Loucy (cell line): ENCODE results near the gene TRMT44.

Source experiments
- H2AFZ ChIP-seq: fragments of 200-600 bp; sonication (generic); 2 replicates; pipeline ENCODE4 v1.6.0; 2016; ENCODE audit warnings: antibody characterized with exemption, mild to moderate bottlenecking, low read length, moderate library complexity
- H3F3A ChIP-seq: fragments of 200-600 bp; 2 replicates; pipeline ENCODE4 v1.6.0; 2016; ENCODE audit warnings: antibody characterized with exemption, low read depth, mild to moderate bottlenecking
- H3K27me3 ChIP-seq: fragments of 200-600 bp; sonication (generic); 2 replicates; pipeline ENCODE4 v1.6.1; 2014; ENCODE audit warnings: low read length, mild to moderate bottlenecking; ENCODE audit not compliant: insufficient read depth, poor library complexity, severe bottlenecking
- H3K36me3 ChIP-seq: fragments of 200-600 bp; sonication (generic); 2 replicates; pipeline ENCODE4 v1.6.1; 2016; ENCODE audit warnings: low read length; ENCODE audit not compliant: insufficient read depth
- H3K4me1 ChIP-seq: fragments of 200-600 bp; sonication (generic); 2 replicates; pipeline ENCODE4 v1.5.1; 2014; ENCODE audit warnings: low read length, mild to moderate bottlenecking; ENCODE audit not compliant: insufficient read depth, poor library complexity, severe bottlenecking
- H3K4me2 ChIP-seq: fragments of 200-600 bp; sonication (generic); 2 replicates; pipeline ENCODE4 v1.6.0; 2014; ENCODE audit warnings: antibody characterized with exemption, low read length, low read depth, mild to moderate bottlenecking; ENCODE audit not compliant: poor library complexity, severe bottlenecking
- H3K4me3 ChIP-seq: fragments of 200-600 bp; sonication (generic); 2 replicates; pipeline ENCODE4 v1.5.1; 2014; ENCODE audit warnings: low read length, mild to moderate bottlenecking, mixed read lengths; ENCODE audit not compliant: poor library complexity, severe bottlenecking
- H3K79me2 ChIP-seq: fragments of 200-600 bp; sonication (generic); 2 replicates; pipeline ENCODE4 v1.6.1; 2014; ENCODE audit warnings: low read length; ENCODE audit not compliant: insufficient read depth
- H3K9ac ChIP-seq: fragments of 200-600 bp; sonication (generic); 2 replicates; pipeline ENCODE4 v1.6.0; 2014; ENCODE audit warnings: mild to moderate bottlenecking, low read depth, low read length, moderate library complexity; ENCODE audit not compliant: poor library complexity, severe bottlenecking
- H3K9me2 ChIP-seq: fragments of 200-600 bp; sonication (generic); replicated peaks from 2 replicates; pipeline ENCODE4 v1.6.1; 2016; ENCODE audit warnings: low read depth, low read length, mixed read lengths
- H3K9me3 ChIP-seq: fragments of 200-600 bp; sonication (generic); 2 replicates; pipeline ENCODE4 v1.6.1; 2014; ENCODE audit warnings: mild to moderate bottlenecking, antibody characterized with exemption, low read length, low read depth; ENCODE audit not compliant: insufficient read depth
- H4K20me1 ChIP-seq: fragments of 200-600 bp; sonication (generic); 2 replicates; pipeline ENCODE4 v1.6.0; 2014; ENCODE audit warnings: antibody characterized with exemption, low read length, mild to moderate bottlenecking; ENCODE audit not compliant: insufficient read depth, poor library complexity, severe bottlenecking
- EZH2phosphoT487 ChIP-seq: fragments of 200-600 bp; IDR thresholded peaks from 2 replicates; pipeline ENCODE4 v1.6.1; 2018; ENCODE audit warnings: antibody characterized with exemption, mild to moderate bottlenecking, moderate library complexity, borderline replicate concordance
- TF ChIP-seq, protein P1 (sequence below): fragments of 200-600 bp; sonication (generic); conservative IDR thresholded peaks from 2 replicates; pipeline ENCODE4 v1.5.1; 2014; ENCODE audit warnings: mild to moderate bottlenecking, antibody characterized with exemption, low read length

The TRMT44 gene

GRCh38 chr4:8523766-8524165 is 83.2 kb downstream of the TRMT44 start:
- Histone ChIP-seq H3K4me3 (no peak overlapping the region), H2AFZ (no peak overlapping the region), H3K4me1 (no peaks in the 10 kb centered on the region), H3K36me3 (no peaks in the 10 kb centered on the region), H3K79me2 (no peaks in the 10 kb centered on the region), H3K9ac (no peak overlapping the region), H3F3A (no peaks in the 10 kb centered on the region), H3K9me2 (no peaks in the 10 kb centered on the region), H3K9me3 (peaks cover 6% of the 10 kb centered on the region; the same call in 1 of the 2 replicates), H3K27me3 (no peaks in the 10 kb centered on the region), H3K4me2 (no peak overlapping the region), H4K20me1 (no peaks in the 10 kb centered on the region)
- TF ChIP-seq EZH2phosphoT487: no peak
- TF ChIP-seq, protein P1, sequence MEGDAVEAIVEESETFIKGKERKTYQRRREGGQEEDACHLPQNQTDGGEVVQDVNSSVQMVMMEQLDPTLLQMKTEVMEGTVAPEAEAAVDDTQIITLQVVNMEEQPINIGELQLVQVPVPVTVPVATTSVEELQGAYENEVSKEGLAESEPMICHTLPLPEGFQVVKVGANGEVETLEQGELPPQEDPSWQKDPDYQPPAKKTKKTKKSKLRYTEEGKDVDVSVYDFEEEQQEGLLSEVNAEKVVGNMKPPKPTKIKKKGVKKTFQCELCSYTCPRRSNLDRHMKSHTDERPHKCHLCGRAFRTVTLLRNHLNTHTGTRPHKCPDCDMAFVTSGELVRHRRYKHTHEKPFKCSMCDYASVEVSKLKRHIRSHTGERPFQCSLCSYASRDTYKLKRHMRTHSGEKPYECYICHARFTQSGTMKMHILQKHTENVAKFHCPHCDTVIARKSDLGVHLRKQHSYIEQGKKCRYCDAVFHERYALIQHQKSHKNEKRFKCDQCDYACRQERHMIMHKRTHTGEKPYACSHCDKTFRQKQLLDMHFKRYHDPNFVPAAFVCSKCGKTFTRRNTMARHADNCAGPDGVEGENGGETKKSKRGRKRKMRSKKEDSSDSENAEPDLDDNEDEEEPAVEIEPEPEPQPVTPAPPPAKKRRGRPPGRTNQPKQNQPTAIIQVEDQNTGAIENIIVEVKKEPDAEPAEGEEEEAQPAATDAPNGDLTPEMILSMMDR: no peak

DNA sequence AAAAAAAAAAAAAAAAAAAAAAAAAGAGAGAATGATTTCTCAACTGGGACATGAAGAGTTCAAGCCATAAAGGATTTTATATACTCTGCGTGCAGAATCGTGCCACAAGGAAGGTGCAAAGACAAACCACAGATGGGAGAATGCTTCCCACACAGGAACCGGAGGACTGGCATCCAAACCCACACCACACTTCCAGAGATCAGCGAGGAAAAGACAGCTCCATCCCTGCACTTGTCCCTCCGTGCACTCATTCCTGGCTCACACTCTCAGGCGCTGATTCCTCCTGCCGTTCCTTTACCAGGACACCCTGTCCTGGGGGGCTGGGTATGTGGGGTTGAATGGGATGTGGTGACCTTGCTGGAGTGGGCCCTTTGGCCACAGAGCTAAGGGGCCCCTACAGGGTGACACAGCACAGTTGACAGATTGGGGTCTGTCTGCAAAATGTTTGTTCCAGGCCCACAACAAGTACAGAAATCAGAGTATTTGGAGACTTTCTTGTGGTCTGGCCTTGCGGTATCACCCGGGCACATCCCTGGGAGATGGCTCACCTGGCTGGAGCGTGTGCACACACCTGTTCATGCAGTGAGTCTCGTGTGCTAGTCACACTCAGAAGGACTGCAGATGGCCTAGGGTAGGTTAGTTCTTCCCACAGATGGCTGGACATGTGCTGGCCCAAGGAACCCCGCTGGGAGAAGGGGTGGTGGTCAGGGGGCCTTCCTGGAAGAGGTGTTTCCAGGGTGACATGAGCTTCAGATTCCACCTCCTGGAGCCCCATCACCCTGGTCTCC is 84.2 kb downstream of the TRMT44 start:
- H3K27me3 ChIP-seq: no peaks in the 10 kb centered on the region
- no peak overlapping the region for H3K9ac ChIP-seq
- no peaks in the 10 kb centered on the region for H3K79me2 ChIP-seq
- TF ChIP-seq, protein P1: no peak
- no peak for TF ChIP-seq EZH2phosphoT487
- no peak overlapping the region for H3K4me2 ChIP-seq
- no peak overlapping the region for H2AFZ ChIP-seq
- no peaks in the 10 kb centered on the region for H3F3A ChIP-seq
- H3K9me3 ChIP-seq: peaks cover 6% of the 10 kb centered on the region; the same call in 1 of the 2 replicates
- no peaks in the 10 kb centered on the region for H4K20me1 ChIP-seq
- H3K4me1 ChIP-seq: no peaks in the 10 kb centered on the region
- H3K4me3 ChIP-seq: no peak overlapping the region
- H3K9me2 ChIP-seq: no peaks in the 10 kb centered on the region
- H3K36me3 ChIP-seq: no peaks in the 10 kb centered on the region

DNA sequence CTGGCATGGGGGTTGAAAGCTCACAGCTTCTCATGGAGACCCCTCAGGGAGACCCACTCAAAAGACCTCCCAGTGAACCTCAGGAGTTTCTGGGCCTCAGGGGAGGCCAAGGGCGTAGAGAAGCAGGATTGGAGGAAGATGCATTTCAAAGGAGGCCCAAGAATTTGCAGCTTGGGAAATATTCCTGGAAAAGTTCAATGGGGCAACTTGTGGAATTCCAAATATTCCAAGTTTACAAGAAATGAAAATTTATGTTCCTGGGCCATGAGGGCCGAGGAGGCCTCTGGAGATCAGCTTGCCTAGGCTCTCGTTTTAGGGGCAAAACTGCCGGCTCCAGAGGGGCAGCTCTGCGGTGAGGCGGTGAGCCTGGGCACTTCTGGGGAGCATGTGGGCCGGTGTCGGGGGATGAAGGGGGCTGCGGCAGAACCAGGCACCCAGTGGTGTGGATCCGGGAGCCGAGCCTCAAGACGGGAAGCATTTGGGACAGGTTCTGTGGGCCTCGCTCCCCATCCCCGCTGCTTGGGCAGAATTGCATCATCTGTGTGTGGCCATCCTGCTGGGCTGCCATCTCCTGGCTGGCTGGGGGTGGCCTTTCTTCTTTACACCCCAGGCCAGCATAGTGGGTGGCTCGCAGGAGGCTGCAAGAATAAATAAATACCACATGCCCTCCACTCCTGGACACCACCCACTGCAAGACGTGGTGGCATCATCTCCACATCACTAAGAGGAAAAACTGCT is 85.0 kb downstream of the TRMT44 start:
- Histone ChIP-seq H3K9me2 (no peaks in the 10 kb centered on the region), H3K79me2 (no peaks in the 10 kb centered on the region), H3K4me1 (no peaks in the 10 kb centered on the region), H4K20me1 (no peaks in the 10 kb centered on the region), H2AFZ (no peak overlapping the region), H3F3A (no peaks in the 10 kb centered on the region), H3K4me2 (no peak overlapping the region), H3K4me3 (no peak overlapping the region), H3K36me3 (no peaks in the 10 kb centered on the region), H3K9me3 (peaks cover 6% of the 10 kb centered on the region; the same call in 1 of the 2 replicates), H3K27me3 (no peaks in the 10 kb centered on the region), H3K9ac (no peak overlapping the region)
- TF ChIP-seq, protein P1: no peak
- no peak for TF ChIP-seq EZH2phosphoT487
